GM06990 (cell line): ENCODE data around the gene LRRC1.

ENCODE experiments used
- DNase-seq: peaks from one replicate; pipeline ENCODE4 v3.0.0-alpha.2; 2011; ENCODE audit not compliant: insufficient read length; ENCODE audit errors: extremely low read depth
- H3K27me3 ChIP-seq: replicated peaks from 2 replicates; pipeline ENCODE4 v1.6.0; 2011; ENCODE audit warnings: low read length; ENCODE audit not compliant: control insufficient read depth, insufficient read depth
- H3K36me3 ChIP-seq: 2 replicates; pipeline ENCODE4 v1.5.1; 2011; ENCODE audit warnings: low read length; ENCODE audit not compliant: control insufficient read depth, insufficient read depth
- H3K4me3 ChIP-seq: replicated peaks from 2 replicates; pipeline ENCODE4 v1.5.1; 2011; ENCODE audit warnings: low read depth, mild to moderate bottlenecking, control low read depth, low read length
- TF ChIP-seq, protein P1 (sequence below): IDR thresholded peaks from 2 replicates; pipeline ENCODE4 v1.5.1; 2011; ENCODE audit warnings: low read length, control low read depth, mild to moderate bottlenecking, inconsistent platforms; ENCODE audit not compliant: insufficient read depth, poor library complexity, severe bottlenecking

Gene LRRC1

DNA sequence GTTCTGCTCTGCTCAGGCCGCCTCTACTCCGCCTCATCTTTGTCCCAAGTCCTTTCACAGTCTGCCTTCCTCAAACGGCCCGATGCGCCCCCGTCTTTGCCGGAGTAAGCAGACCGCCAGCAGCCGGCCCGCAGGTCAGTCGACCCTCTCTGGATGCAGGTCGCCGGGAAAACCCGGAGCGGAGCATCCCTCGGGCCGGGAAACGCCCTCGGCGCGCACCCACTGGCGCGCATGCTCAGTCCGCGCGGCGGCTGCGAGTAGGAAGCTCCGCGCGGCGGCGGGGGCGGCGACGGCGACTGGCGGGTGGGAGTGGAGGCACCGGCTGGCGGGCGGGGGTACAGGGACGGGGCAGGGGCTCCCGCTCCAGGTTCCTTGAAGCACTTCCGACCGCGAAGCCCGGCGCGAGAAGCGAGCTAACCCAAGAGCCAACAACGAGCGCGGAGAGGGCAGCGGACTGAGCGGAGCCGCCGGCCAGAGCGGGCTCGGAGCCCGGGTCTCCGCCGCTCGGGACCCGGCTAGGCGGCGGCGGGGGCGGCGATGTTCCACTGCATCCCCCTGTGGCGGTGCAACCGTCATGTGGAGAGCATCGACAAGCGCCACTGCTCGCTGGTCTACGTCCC lies at the start of gene LRRC1:
TSS of gene LRRC1 (plus strand) at position 286 of the 620 bp plus-strand sequence. CDS start at position 538, 252 bp downstream.
- H3K27me3 ChIP-seq = no peaks in the 10 kb centered on the region; the same call in 1 of the 2 replicates
- TF ChIP-seq, protein P1, sequence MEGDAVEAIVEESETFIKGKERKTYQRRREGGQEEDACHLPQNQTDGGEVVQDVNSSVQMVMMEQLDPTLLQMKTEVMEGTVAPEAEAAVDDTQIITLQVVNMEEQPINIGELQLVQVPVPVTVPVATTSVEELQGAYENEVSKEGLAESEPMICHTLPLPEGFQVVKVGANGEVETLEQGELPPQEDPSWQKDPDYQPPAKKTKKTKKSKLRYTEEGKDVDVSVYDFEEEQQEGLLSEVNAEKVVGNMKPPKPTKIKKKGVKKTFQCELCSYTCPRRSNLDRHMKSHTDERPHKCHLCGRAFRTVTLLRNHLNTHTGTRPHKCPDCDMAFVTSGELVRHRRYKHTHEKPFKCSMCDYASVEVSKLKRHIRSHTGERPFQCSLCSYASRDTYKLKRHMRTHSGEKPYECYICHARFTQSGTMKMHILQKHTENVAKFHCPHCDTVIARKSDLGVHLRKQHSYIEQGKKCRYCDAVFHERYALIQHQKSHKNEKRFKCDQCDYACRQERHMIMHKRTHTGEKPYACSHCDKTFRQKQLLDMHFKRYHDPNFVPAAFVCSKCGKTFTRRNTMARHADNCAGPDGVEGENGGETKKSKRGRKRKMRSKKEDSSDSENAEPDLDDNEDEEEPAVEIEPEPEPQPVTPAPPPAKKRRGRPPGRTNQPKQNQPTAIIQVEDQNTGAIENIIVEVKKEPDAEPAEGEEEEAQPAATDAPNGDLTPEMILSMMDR = no peak
- no peaks in the 10 kb centered on the region for H3K36me3 ChIP-seq
- peak within 1 kb of the TSS; percentile 68 for H3K4me3 ChIP-seq
- DNase-seq = peak; percentile 92

DNA sequence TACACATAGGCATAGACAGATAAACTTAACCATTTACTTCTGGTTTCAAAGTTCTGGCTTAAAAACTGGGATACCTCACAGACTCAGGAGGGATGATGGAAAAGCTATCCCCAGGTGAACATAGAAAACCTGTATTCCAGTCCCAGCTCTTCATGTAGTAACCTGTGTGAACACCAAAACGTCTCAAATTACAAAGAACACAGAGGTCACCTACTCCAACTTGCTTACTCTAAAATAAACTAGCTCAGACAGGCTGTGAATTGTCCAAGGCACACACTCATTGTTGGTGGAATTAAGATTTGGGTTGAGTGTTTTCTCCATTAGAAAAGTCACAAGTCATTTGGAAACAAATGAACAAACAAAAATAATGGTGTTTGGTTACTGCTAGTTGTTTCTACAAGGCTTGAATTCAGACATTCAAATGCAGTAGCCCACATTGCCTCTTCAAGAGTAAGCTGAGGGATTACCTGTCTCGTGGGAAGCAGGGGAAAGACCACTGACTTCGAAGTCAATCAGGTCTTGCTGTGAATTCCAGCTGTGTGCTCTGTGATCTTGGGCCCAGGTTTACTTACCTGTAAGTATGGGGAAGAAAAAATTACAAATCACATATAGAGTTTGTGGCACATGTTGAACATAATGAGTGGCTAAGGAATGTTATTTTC lies 48.2 kb upstream of the LRRC1 start:
- no peaks in the 10 kb centered on the region; the same call in 1 of the 2 replicates for H3K27me3 ChIP-seq
- no peak overlapping the region for H3K4me3 ChIP-seq
- DNase-seq = no peak
- TF ChIP-seq, protein P1 = no peak
- no peaks in the 10 kb centered on the region for H3K36me3 ChIP-seq

DNA sequence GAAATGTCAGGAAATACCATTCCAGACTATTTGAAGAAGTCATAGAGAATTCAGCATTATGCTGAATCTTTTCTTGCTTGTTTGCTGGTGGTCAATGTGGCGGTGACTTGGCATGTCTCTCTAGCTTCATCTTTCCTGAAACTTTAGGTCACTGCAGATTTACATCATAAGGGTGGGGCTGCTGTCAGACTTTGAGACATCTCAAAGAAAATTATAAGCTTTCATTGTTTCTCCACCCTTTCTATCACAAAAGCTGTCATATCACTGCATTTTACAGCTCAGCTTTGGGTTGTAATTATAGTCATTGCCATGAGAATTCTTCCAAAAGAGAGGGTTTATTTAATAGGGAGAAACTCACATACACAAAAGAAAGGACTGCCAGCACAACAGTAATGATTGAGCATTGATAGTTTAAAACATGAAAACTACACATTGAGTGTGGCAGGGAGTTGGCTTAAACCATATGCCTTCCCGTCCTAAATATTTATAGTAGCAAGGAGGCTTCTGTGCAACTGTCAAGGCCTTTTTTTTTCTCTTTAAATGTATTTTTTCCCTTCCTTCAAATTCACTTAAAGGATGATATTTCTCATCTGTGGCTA lies 44.7 kb upstream of the LRRC1 start:
- H3K27me3 ChIP-seq = no peaks in the 10 kb centered on the region; the same call in none of the 2 replicates
- TF ChIP-seq, protein P1 = no peak
- no peaks in the 10 kb centered on the region for H3K36me3 ChIP-seq
- no peak overlapping the region for H3K4me3 ChIP-seq
- DNase-seq = no peak

DNA sequence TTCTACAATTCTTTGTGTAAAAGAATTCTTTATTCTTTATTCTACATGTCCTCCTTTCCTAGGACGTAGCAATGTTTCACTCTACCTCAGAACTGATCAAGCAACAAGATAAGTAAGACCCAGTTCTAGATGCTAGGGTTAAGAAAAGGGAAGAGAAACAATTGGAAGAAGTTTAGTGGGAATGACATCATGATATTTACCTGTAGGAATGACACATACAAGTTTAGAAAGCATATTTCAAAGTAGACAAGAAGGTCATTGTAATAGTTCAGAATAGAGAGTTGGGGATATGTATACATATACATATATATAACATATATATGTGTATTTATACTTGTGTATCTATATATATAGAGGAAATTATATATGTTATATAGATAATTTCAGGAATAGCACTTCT lies 43.4 kb upstream of the LRRC1 start:
- H3K4me3 ChIP-seq = no peak overlapping the region
- no peak for DNase-seq
- no peaks in the 10 kb centered on the region for H3K36me3 ChIP-seq
- TF ChIP-seq, protein P1 = no peak
- no peaks in the 10 kb centered on the region; the same call in none of the 2 replicates for H3K27me3 ChIP-seq

DNA sequence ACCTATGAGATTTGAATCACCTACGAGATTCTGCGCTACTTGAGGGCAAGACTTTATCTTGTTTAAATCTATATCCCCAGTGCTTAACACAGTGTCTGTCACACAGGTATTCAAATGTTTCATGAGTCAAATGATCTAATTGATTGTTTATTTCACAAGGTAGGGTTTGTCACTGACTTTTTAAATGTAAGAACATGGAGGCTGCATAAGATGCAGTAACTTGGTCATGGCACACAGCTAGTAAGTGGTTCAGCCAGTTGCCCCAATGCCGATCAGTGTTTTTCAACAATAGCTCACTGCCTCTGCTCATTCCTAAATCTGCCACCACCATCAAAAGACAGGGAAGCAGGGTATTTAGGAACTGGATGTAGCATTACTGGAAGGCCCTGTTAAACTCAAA lies 42.4 kb upstream of the LRRC1 start:
- Histone ChIP-seq H3K4me3 (no peak overlapping the region), H3K27me3 (no peaks in the 10 kb centered on the region; the same call in none of the 2 replicates), H3K36me3 (no peaks in the 10 kb centered on the region)
- TF ChIP-seq, protein P1 = no peak
- no peak for DNase-seq
